A549 (cell line): Measurements from ENCODE around the gene GAL. TPM values are rescaled to one million over a fixed set of nuclear protein-coding genes. Genes with fewer than 3 reads are reported as not detected.

Source experiments
- ATAC-seq, 2 experiments: fragments of 200-7000 bp in 1 of 2; fragments of >200 bp in 1 of 2; cut with Nextera tagmentation in 1 of 2; cut with Tn5 transposase in 1 of 2; 3 replicates each; pipeline versions ENCODE4 v1.8.0 to v1.9.1; 2018 to 2020; ENCODE audit warnings: mild to moderate bottlenecking in 1 of 2, moderate library complexity in 1 of 2
- CTCF ChIA-PET: fragments of 300-600 bp; sonication (Branson Sonifier 250); formaldehyde crosslinking; extraction: SDS; loops from one replicate; lab custom pipeline; 2021; ENCODE audit warnings: antibody characterized with exemption, inconsistent platforms; lab: Yijun Ruan, JAX
- POLR2A ChIA-PET: fragments of 350-600 bp; formaldehyde crosslinking; extraction: SDS; loops from one replicate; lab custom pipeline; 2021; ENCODE audit warnings: antibody characterized with exemption, inconsistent platforms; lab: Yijun Ruan, JAX
- DNase-seq, 2 experiments: peaks; one replicate each; pipeline versions ENCODE4 v3.0.0 to v3.0.0-alpha.2; 2011 to 2016; ENCODE audit warnings: low read depth in 1 of 2, low spot score in 1 of 2
- FAIRE-seq: peaks from 2 replicates; lab custom pipeline; 2011; peaks lifted over from hg19 to GRCh38; lab: Jason Lieb, UNC
- H3K27ac ChIP-seq, 2 experiments: fragments of >200 bp; sonication (Bioruptor Twin); formaldehyde crosslinking; 3 replicates each; pipeline ENCODE4 v1.5.1; 2016 to 2017
- H3K4me1 ChIP-seq: fragments of >200 bp; sonication (Bioruptor Twin); formaldehyde crosslinking; 3 replicates; pipeline ENCODE4 v1.6.1; 2016
- H3K4me2 ChIP-seq: fragments of >200 bp; sonication (Bioruptor Twin); formaldehyde crosslinking; 3 replicates; pipeline ENCODE4 v1.6.1; 2016
- H3K4me3 ChIP-seq: fragments of >200 bp; sonication (Bioruptor Twin); formaldehyde crosslinking; 3 replicates; pipeline ENCODE4 v1.5.1; 2016
- H3K9me3 ChIP-seq: fragments of >200 bp; sonication (Bioruptor Twin); formaldehyde crosslinking; 3 replicates; pipeline ENCODE4 v1.6.1; 2016
- BHLHE40 ChIP-seq: IDR thresholded peaks from 2 replicates; pipeline ENCODE4 v1.6.1; 2012; ENCODE audit warnings: low read depth, low read length, inconsistent platforms
- CBX8 ChIP-seq: fragments of 200-600 bp; sonication (generic); IDR thresholded peaks from 2 replicates; pipeline ENCODE4 v1.6.1; 2016
- CHD2 ChIP-seq: fragments of 150-350 bp; IDR thresholded peaks from 2 replicates; pipeline ENCODE4 v1.6.1; 2014; ENCODE audit warnings: low read length; ENCODE audit not compliant: partially characterized antibody
- CTCF ChIP-seq: fragments of >200 bp; sonication (Bioruptor Twin); formaldehyde crosslinking; IDR thresholded peaks from 3 replicates; pipeline ENCODE4 v1.5.1; 2016
- ELK1 ChIP-seq: fragments of 150-350 bp; IDR thresholded peaks from 2 replicates; pipeline ENCODE4 v1.6.1; 2014; ENCODE audit warnings: low read depth, mild to moderate bottlenecking, low read length
- ESRRA ChIP-seq: fragments of 150-350 bp; IDR thresholded peaks from 2 replicates; pipeline ENCODE4 v1.6.1; 2014; ENCODE audit warnings: mild to moderate bottlenecking, low read length, borderline replicate concordance
- FOSB ChIP-seq: fragments of 250-450 bp; sonication (Bioruptor Pico); IDR thresholded peaks from 2 replicates; pipeline ENCODE4 v1.5.0; 2020; ENCODE audit warnings: mild to moderate bottlenecking, moderate library complexity
- FOSL2 ChIP-seq, 2 experiments: fragments of 450-650 bp in 1 of 2; fragments of >200 bp in 1 of 2; sonication (Bioruptor Twin) in 1 of 2; formaldehyde crosslinking; IDR thresholded peaks; 2 replicates each; pipeline versions ENCODE4 v1.5.0 to v1.6.1; 2016 to 2020; ENCODE audit warnings: mild to moderate bottlenecking in 1 of 2, moderate library complexity in 1 of 2
- GATA3 ChIP-seq: IDR thresholded peaks from 2 replicates; pipeline ENCODE4 v1.6.1; 2012; ENCODE audit warnings: borderline replicate concordance
- HDAC2 ChIP-seq: fragments of 200-600 bp; sonication (generic); IDR thresholded peaks from 2 replicates; pipeline ENCODE4 v1.6.1; 2016
- HES2 ChIP-seq: fragments of >200 bp; sonication (Bioruptor Twin); formaldehyde crosslinking; IDR thresholded peaks from 2 replicates; pipeline ENCODE4 v1.6.1; 2016
- HOXB13 ChIP-seq: fragments of 250-450 bp; sonication (Bioruptor Pico); IDR thresholded peaks from 2 replicates; pipeline ENCODE4 v1.5.0; 2020; ENCODE audit warnings: low read depth, mild to moderate bottlenecking, moderate library complexity
- HOXB5 ChIP-seq: fragments of 250-450 bp; sonication (Bioruptor Pico); IDR thresholded peaks from 2 replicates; pipeline ENCODE4 v1.5.0; 2020; ENCODE audit warnings: mild to moderate bottlenecking, moderate library complexity
- JUN ChIP-seq, 2 experiments: fragments of >200 bp; sonication (Bioruptor Twin); formaldehyde crosslinking; IDR thresholded peaks; 2 replicates in 1 of 2; 3 replicates in 1 of 2; pipeline ENCODE4 v1.6.1; 2016 to 2017
- PHF8 ChIP-seq: fragments of 200-600 bp; sonication (generic); IDR thresholded peaks from 2 replicates; pipeline ENCODE4 v1.6.1; 2016; ENCODE audit warnings: low read depth, mild to moderate bottlenecking, antibody characterized with exemption, moderate library complexity, borderline replicate concordance
- RARB ChIP-seq: fragments of 250-450 bp; sonication (Bioruptor Pico); IDR thresholded peaks from 2 replicates; pipeline ENCODE4 v1.8.0; 2021; ENCODE audit warnings: mild to moderate bottlenecking, moderate library complexity
- RCOR1 ChIP-seq: fragments of 150-350 bp; IDR thresholded peaks from 2 replicates; pipeline ENCODE4 v1.6.1; 2014; ENCODE audit warnings: antibody characterized with exemption, low read length, low read depth
- REST ChIP-seq: fragments of 200-600 bp; sonication (generic); IDR thresholded peaks from 2 replicates; pipeline ENCODE4 v1.6.1; 2016; ENCODE audit warnings: antibody characterized with exemption, mild to moderate bottlenecking, moderate library complexity
- RFX5 ChIP-seq: fragments of 450-650 bp; IDR thresholded peaks from 2 replicates; pipeline ENCODE4 v1.7.1; 2014; ENCODE audit warnings: antibody characterized with exemption, mild to moderate bottlenecking, moderate library complexity
- RNF2 ChIP-seq: fragments of 200-600 bp; sonication (generic); IDR thresholded peaks from 2 replicates; pipeline ENCODE4 v1.6.1; 2016; ENCODE audit warnings: low read depth, mild to moderate bottlenecking, antibody characterized with exemption, moderate library complexity, borderline replicate concordance
- SREBF2 ChIP-seq: fragments of 450-650 bp; IDR thresholded peaks from 2 replicates; pipeline ENCODE4 v1.6.1; 2014; ENCODE audit warnings: mild to moderate bottlenecking, moderate library complexity
- TP53 ChIP-seq: fragments of 250-450 bp; sonication (Bioruptor Pico); IDR thresholded peaks from 2 replicates; pipeline ENCODE4 v1.5.0; 2021; ENCODE audit warnings: mild to moderate bottlenecking, moderate library complexity
- USF2 ChIP-seq: fragments of 450-650 bp; IDR thresholded peaks from 2 replicates; pipeline ENCODE4 v1.6.1; 2014; ENCODE audit warnings: antibody characterized with exemption
- ZC3H11A ChIP-seq: fragments of 450-650 bp; IDR thresholded peaks from 2 replicates; pipeline ENCODE4 v1.6.1; 2014; ENCODE audit warnings: antibody characterized with exemption, mild to moderate bottlenecking
- ZFP36 ChIP-seq: fragments of 450-650 bp; IDR thresholded peaks from 2 replicates; pipeline ENCODE4 v1.6.1; 2014; ENCODE audit warnings: borderline replicate concordance; ENCODE audit not compliant: partially characterized antibody
- WGBS: methylation state at CpG from one replicate; pipeline ENCODE4 v1.1.6; 2017; ENCODE audit errors: missing lambda C conversion rate; 5-methylcytosine and 5-hydroxymethylcytosine counted together
- polyA plus RNA-seq, 4 experiments: library from polyadenylated mRNA; depleted of rRNA in 3 of 4; stranded (reverse); fragments of >200 nt; fragmentation: RNase III in 1 of 4; extraction: RNeasy Plus Mini Kit Qiagen cat#74134 plus additional on column Dnase treatment in 1 of 4; gene quantifications; 2 replicates in 3 of 4; 3 replicates in 1 of 4; pipeline ENCODE4 v1.2.3, GENCODE V29; 2011 to 2017

Gene GAL
- polyA plus RNA-seq, 2 of the 4 experiments (the other 2 are of a cell fraction): 2.2 to 8.6 TPM

GRCh38 chr11:68652683-68653156 is 31.6 kb upstream of the GAL start:
- no peak for FAIRE-seq
- H3K9me3 ChIP-seq: 0 out of 3 replicates have a peak, but pooled peaks cover 1% of the 10 kb centered on the region
- ChIA-PET POLR2A (no interaction called here), CTCF (no interaction called here)
- no peak for ATAC-seq
- 64% methylated on average over 11 of the region's 12 CpGs for WGBS
- H3K4me2 ChIP-seq: no peak overlapping the region
- no peak overlapping the region for H3K27ac ChIP-seq
- no peaks in the 10 kb centered on the region for H3K4me1 ChIP-seq
- DNase-seq: no peak
- no peak overlapping the region for H3K4me3 ChIP-seq
- TF ChIP-seq RCOR1: no peak
- TF ChIP-seq ESRRA: no peak
- no peak for TF ChIP-seq FOSL2 (IDR thresholded peaks at IDR 0.05)
- TF ChIP-seq FOSL2 (CRISPR knock-in tag; IDR thresholded peaks at IDR 0.05): no peak
- no peak for TF ChIP-seq CTCF
- TF ChIP-seq FOSB (CRISPR knock-in tag): no peak
- TF ChIP-seq PHF8: no peak
- no peak for TF ChIP-seq HDAC2
- TF ChIP-seq RARB (CRISPR knock-in tag): no peak
- no peak for TF ChIP-seq JUN (IDR thresholded peaks at IDR 0.05)
- no peak for TF ChIP-seq SREBF2
- TF ChIP-seq HES2: no peak
- TF ChIP-seq, all 56 proteins: peak for 0

GRCh38 chr11:68653486-68654430 is 30.6 kb upstream of the GAL start:
- 58% methylated on average over 22 of the region's 24 CpGs for WGBS
- DNase-seq (no peak), FAIRE-seq (no peak), ATAC-seq (no peak)
- Histone ChIP-seq H3K27ac (no peak overlapping the region), H3K9me3 (no peaks in the 10 kb centered on the region), H3K4me3 (no peak overlapping the region), H3K4me1 (peaks cover 2% of the 10 kb centered on the region; the same call in 1 of the 3 replicates), H3K4me2 (no peak overlapping the region)
- CTCF ChIA-PET: no interaction called here
- POLR2A ChIA-PET: no interaction called here
- no peak for TF ChIP-seq GATA3
- no peak for TF ChIP-seq RCOR1
- no peak for TF ChIP-seq USF2
- no peak for TF ChIP-seq ZC3H11A
- no peak for TF ChIP-seq BHLHE40
- no peak for TF ChIP-seq CBX8
- TF ChIP-seq ZFP36: no peak
- no peak for TF ChIP-seq HOXB5 (CRISPR knock-in tag)
- no peak for TF ChIP-seq ELK1
- TF ChIP-seq REST: no peak
- TF ChIP-seq CTCF: no peak
- TF ChIP-seq RNF2: no peak
- TF ChIP-seq RFX5: no peak
- TF ChIP-seq TP53 (CRISPR knock-in tag): no peak
- no peak for TF ChIP-seq HOXB13 (CRISPR knock-in tag)
- no peak for TF ChIP-seq CHD2
- no peak for TF ChIP-seq RARB (CRISPR knock-in tag)
